ENCODE results near the gene ZNF630.
"Not testable (repeated sequence)": the region's sequence is repeated elsewhere in the genome, so short reads cannot be mapped to it uniquely, and the experiment has no call there.

ZNF630 gene

DNA sequence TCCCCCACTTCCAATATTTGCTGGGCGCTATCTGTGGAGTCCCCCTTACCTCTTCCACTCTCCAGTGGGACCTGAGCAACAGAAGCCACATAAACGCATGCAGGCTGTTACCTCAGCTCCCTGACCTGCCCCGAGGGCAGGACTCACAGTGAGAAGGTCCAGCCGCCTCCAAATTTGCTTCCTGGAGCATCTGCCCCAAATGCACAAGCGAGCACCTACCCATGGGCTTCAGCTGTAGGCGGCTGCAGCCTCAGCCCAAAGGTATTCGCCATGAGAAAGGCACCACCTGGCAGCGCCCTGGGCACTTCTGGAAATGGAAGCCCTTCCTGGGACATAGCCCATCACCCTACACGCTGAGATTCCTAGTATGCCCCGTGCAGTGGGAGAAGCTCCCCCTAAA is 41.2 kb downstream of the ZNF630 start:
- ATAC-seq = no peak

DNA sequence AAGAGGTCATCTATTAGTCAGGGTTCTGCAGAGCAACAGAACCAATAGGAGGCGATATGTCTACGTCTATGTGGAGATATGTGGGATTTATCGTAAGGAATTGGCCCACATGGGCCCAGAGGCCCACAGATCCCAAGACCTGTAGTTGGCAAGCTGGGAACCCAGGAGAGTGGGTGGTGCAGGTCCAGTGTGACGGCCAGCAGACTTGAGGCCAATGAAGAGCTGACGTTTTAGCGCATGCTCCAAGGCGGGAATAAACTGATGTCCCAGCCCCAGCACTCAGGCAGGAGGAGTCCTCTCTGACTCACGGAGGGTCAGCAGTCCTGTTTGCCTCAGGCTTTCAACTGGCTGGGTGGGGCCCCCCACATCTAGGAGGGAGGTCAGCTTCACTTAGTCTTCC is 43.3 kb downstream of the ZNF630 start:
- TF ChIP-seq CSDC2 (CRISPR knock-in tag; IDR thresholded peaks at IDR 0.05) = no peak
- no peak for TF ChIP-seq ZNF8 (CRISPR knock-in tag; IDR thresholded peaks at IDR 0.05)
- no peak for TF ChIP-seq TCF4 (CRISPR knock-in tag; IDR thresholded peaks at IDR 0.05; ENCODE audit: borderline replicate concordance)
- TF ChIP-seq, protein P1, sequence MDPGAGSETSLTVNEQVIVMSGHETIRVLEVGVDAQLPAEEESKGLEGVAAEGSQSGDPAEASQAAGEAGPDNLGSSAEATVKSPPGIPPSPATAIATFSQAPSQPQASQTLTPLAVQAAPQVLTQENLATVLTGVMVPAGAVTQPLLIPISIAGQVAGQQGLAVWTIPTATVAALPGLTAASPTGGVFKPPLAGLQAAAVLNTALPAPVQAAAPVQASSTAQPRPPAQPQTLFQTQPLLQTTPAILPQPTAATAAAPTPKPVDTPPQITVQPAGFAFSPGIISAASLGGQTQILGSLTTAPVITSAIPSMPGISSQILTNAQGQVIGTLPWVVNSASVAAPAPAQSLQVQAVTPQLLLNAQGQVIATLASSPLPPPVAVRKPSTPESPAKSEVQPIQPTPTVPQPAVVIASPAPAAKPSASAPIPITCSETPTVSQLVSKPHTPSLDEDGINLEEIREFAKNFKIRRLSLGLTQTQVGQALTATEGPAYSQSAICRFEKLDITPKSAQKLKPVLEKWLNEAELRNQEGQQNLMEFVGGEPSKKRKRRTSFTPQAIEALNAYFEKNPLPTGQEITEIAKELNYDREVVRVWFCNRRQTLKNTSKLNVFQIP (CRISPR knock-in tag; IDR thresholded peaks at IDR 0.05; ENCODE audit: borderline replicate concordance, low read depth) = no peak
- TF ChIP-seq ZNF70 (CRISPR knock-in tag; IDR thresholded peaks at IDR 0.05) = no peak
- TF ChIP-seq, protein P2, sequence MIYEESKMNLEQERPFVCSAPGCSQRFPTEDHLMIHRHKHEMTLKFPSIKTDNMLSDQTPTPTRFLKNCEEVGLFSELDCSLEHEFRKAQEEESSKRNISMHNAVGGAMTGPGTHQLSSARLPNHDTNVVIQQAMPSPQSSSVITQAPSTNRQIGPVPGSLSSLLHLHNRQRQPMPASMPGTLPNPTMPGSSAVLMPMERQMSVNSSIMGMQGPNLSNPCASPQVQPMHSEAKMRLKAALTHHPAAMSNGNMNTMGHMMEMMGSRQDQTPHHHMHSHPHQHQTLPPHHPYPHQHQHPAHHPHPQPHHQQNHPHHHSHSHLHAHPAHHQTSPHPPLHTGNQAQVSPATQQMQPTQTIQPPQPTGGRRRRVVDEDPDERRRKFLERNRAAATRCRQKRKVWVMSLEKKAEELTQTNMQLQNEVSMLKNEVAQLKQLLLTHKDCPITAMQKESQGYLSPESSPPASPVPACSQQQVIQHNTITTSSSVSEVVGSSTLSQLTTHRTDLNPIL (CRISPR knock-in tag; IDR thresholded peaks at IDR 0.05; ENCODE audit: low read depth) = no peak
- TF ChIP-seq, protein P3, sequence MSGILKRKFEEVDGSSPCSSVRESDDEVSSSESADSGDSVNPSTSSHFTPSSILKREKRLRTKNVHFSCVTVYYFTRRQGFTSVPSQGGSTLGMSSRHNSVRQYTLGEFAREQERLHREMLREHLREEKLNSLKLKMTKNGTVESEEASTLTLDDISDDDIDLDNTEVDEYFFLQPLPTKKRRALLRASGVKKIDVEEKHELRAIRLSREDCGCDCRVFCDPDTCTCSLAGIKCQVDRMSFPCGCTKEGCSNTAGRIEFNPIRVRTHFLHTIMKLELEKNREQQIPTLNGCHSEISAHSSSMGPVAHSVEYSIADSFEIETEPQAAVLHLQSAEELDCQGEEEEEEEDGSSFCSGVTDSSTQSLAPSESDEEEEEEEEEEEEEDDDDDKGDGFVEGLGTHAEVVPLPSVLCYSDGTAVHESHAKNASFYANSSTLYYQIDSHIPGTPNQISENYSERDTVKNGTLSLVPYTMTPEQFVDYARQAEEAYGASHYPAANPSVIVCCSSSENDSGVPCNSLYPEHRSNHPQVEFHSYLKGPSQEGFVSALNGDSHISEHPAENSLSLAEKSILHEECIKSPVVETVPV (CRISPR knock-in tag; IDR thresholded peaks at IDR 0.05) = no peak
- no peak for TF ChIP-seq BACH2 (CRISPR knock-in tag; IDR thresholded peaks at IDR 0.05; ENCODE audit: borderline replicate concordance)
- ATAC-seq = no peak

More for the DNA sequence above, 41.2 kb downstream of the ZNF630 start:
- TF ChIP-seq, protein P3 (CRISPR knock-in tag; IDR thresholded peaks at IDR 0.05) = no peak
- TF ChIP-seq RARB (CRISPR knock-in tag; IDR thresholded peaks at IDR 0.05) (no peak), ZC3H10 (CRISPR knock-in tag; IDR thresholded peaks at IDR 0.05) (no peak), SNAI2 (CRISPR knock-in tag; IDR thresholded peaks at IDR 0.05) (no peak), ZNF565 (CRISPR knock-in tag; conservative IDR thresholded peaks at IDR 0.05; ENCODE audit: low read depth) (no peak), TCF4 (CRISPR knock-in tag; IDR thresholded peaks at IDR 0.05; ENCODE audit: borderline replicate concordance) (no peak)

DNA sequence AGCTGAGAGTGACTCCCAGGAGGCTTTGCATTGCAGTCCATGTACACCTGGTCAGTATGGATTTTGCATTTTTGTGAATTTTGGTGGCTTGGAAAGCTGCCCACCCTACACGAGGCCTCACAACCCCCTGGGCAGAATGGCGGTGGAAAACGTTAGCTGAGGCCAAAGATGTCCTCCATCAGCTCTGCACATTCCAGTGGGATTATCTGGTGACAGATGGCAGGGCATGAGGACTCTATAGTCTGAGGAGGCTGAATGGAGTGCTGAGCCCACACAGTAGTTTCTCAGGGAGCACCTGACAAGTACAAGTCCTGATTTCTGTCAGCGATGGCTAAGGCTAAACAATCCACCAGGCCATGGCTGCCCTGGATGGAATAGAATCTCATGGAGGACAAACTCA is 43.9 kb downstream of the ZNF630 start:
- not testable (repeated sequence) for ATAC-seq

DNA sequence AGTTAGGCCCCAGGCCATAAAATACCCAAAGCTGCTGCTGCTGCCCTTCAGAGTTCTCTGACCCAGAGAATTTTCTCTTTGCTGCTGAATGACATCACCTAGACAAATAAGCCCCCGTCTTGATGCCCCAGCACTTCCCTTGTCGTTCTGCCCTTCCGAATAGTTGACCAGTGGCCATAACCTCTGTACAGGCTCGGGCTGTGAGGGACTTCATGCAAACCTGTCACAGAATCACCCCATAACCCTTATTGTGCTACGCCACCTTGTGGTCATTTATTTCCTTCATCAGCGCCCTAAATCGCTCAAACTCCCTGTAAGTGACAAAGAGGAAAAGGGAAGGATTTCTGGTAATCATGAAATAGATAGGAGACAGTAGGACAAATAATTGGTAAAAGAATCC is 45.9 kb downstream of the ZNF630 start:
- ATAC-seq = peak; percentile 69
- no peak for TF ChIP-seq OSR1 (CRISPR knock-in tag; IDR thresholded peaks at IDR 0.05)
- TF ChIP-seq, protein P2 (CRISPR knock-in tag; IDR thresholded peaks at IDR 0.05; ENCODE audit: low read depth) = no peak
- no peak for TF ChIP-seq TCF4 (CRISPR knock-in tag; IDR thresholded peaks at IDR 0.05; ENCODE audit: borderline replicate concordance)
- TF ChIP-seq CSDC2 (CRISPR knock-in tag; IDR thresholded peaks at IDR 0.05) = no peak
- TF ChIP-seq, protein P3 (CRISPR knock-in tag; IDR thresholded peaks at IDR 0.05) = no peak
- TF ChIP-seq, protein P1 (CRISPR knock-in tag; IDR thresholded peaks at IDR 0.05; ENCODE audit: borderline replicate concordance, low read depth) = no peak
- no peak for TF ChIP-seq ZFP3 (CRISPR knock-in tag; IDR thresholded peaks at IDR 0.05)
- no peak for TF ChIP-seq ZFP30 (CRISPR knock-in tag; IDR thresholded peaks at IDR 0.05)
- no peak for TF ChIP-seq ZNF70 (CRISPR knock-in tag; IDR thresholded peaks at IDR 0.05)
- TF ChIP-seq, protein P4, sequence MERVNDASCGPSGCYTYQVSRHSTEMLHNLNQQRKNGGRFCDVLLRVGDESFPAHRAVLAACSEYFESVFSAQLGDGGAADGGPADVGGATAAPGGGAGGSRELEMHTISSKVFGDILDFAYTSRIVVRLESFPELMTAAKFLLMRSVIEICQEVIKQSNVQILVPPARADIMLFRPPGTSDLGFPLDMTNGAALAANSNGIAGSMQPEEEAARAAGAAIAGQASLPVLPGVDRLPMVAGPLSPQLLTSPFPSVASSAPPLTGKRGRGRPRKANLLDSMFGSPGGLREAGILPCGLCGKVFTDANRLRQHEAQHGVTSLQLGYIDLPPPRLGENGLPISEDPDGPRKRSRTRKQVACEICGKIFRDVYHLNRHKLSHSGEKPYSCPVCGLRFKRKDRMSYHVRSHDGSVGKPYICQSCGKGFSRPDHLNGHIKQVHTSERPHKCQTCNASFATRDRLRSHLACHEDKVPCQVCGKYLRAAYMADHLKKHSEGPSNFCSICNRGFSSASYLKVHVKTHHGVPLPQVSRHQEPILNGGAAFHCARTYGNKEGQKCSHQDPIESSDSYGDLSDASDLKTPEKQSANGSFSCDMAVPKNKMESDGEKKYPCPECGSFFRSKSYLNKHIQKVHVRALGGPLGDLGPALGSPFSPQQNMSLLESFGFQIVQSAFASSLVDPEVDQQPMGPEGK (CRISPR knock-in tag; IDR thresholded peaks at IDR 0.05; ENCODE audit: borderline replicate concordance) = no peak
- TF ChIP-seq GLIS3 (CRISPR knock-in tag; IDR thresholded peaks at IDR 0.05) = no peak
- no peak for TF ChIP-seq ZNF8 (CRISPR knock-in tag; IDR thresholded peaks at IDR 0.05)
- TF ChIP-seq RARB (CRISPR knock-in tag; IDR thresholded peaks at IDR 0.05) = no peak
- no peak for TF ChIP-seq SNAI2 (CRISPR knock-in tag; IDR thresholded peaks at IDR 0.05)
- no peak for TF ChIP-seq ESRRG (CRISPR knock-in tag; IDR thresholded peaks at IDR 0.05)

Measured in SK-N-SH treated with all-trans-retinoic acid at 6 μM for 48 hours (cell line).